Erythroblast (primary cell): ENCODE data around the gene TTF2.
A peak's percentile ranks its signal among the peaks of the same experiment; 100 is the strongest.
"Not testable (repeated sequence)": the region's sequence is repeated elsewhere in the genome, so short reads cannot be mapped to it uniquely, and the experiment has no call there.

ENCODE experiments used
- DNase-seq, 2 experiments: peaks; one replicate each; lab custom pipeline; 2025; lab: John Stamatoyannopoulos, UW
- GATA1 ChIP-seq: IDR thresholded peaks from 2 replicates; pipeline ENCODE4 v1.6.1; 2011; ENCODE audit warnings: low read depth, mild to moderate bottlenecking, control low read depth, low read length, moderate library complexity
- POLR2A ChIP-seq: IDR thresholded peaks from 2 replicates; pipeline ENCODE4 v1.6.1; 2011; ENCODE audit warnings: mild to moderate bottlenecking, low read length

The TTF2 gene

GRCh38 chr1:117089996-117090395, 29.9 kb downstream of the TTF2 start:
- DNase-seq: no peak
- TF ChIP-seq POLR2A: no peak
- TF ChIP-seq GATA1: no peak

- no peak for DNase-seq
- TF ChIP-seq POLR2A (no peak), GATA1 (no peak)
Measured at GRCh38 chr1:117092594-117092993, 32.5 kb downstream of the TTF2 start.

GRCh38 chr1:117093091-117093534, 33.0 kb downstream of the TTF2 start:
- TF ChIP-seq GATA1 (no peak), POLR2A (no peak)
- no peak for DNase-seq

GRCh38 chr1:117093870-117094621, 33.9 kb downstream of the TTF2 start:
- DNase-seq: peak in 1 of 2 experiments; percentile 19
- no peak for TF ChIP-seq POLR2A
- no peak for TF ChIP-seq GATA1

GRCh38 chr1:117094841-117095604, 34.9 kb downstream of the TTF2 start:
- DNase-seq: no peak

GRCh38 chr1:117096951-117097408, 36.9 kb downstream of the TTF2 start:
- DNase-seq: no peak
- TF ChIP-seq GATA1: no peak
- TF ChIP-seq POLR2A: no peak

More at GRCh38 chr1:117094841-117095604, 34.9 kb downstream of the TTF2 start:
- TF ChIP-seq GATA1 (no peak), POLR2A (no peak)

GRCh38 chr1:117097443-117097842, 37.3 kb downstream of the TTF2 start:
- DNase-seq: no peak
- TF ChIP-seq GATA1: no peak
- TF ChIP-seq POLR2A: no peak

GRCh38 chr1:117098287-117098890, 38.3 kb downstream of the TTF2 start:
- no peak for DNase-seq

GRCh38 chr1:117101334-117101733, 41.2 kb downstream of the TTF2 start:
- TF ChIP-seq GATA1: no peak
- no peak for TF ChIP-seq POLR2A
- no peak for DNase-seq

More at GRCh38 chr1:117098287-117098890, 38.3 kb downstream of the TTF2 start:
- TF ChIP-seq GATA1 (no peak), POLR2A (no peak)

- not testable (repeated sequence) for DNase-seq
Measured at GRCh38 chr1:117101858-117102257, 41.7 kb downstream of the TTF2 start.

GRCh38 chr1:117104986-117105385, 44.9 kb downstream of the TTF2 start:
- no peak for DNase-seq
- no peak for TF ChIP-seq GATA1
- TF ChIP-seq POLR2A: no peak

- TF ChIP-seq POLR2A (no peak), GATA1 (no peak)
- DNase-seq: no peak
Measured at GRCh38 chr1:117105722-117106121, 45.6 kb downstream of the TTF2 start.

- TF ChIP-seq GATA1: no peak
- no peak for TF ChIP-seq POLR2A
- no peak for DNase-seq
Measured at GRCh38 chr1:117106478-117106877, 46.4 kb downstream of the TTF2 start.

- TF ChIP-seq POLR2A (no peak), GATA1 (no peak)
- DNase-seq: no peak
Measured at GRCh38 chr1:117107364-117107763, 47.2 kb downstream of the TTF2 start.

- DNase-seq: no peak
- no peak for TF ChIP-seq GATA1
- no peak for TF ChIP-seq POLR2A
Measured at GRCh38 chr1:117110774-117111173, 50.6 kb downstream of the TTF2 start.
